NCI-H345 (cell line): ENCODE data around the gene IL6R.
"Not testable (repeated sequence)": the region's sequence is repeated elsewhere in the genome, so short reads cannot be mapped to it uniquely, and the experiment has no call there.

ENCODE experiments used
- DNase-seq: peaks from one replicate; lab custom pipeline; 2025; lab: John Stamatoyannopoulos, UW

Gene IL6R

DNA sequence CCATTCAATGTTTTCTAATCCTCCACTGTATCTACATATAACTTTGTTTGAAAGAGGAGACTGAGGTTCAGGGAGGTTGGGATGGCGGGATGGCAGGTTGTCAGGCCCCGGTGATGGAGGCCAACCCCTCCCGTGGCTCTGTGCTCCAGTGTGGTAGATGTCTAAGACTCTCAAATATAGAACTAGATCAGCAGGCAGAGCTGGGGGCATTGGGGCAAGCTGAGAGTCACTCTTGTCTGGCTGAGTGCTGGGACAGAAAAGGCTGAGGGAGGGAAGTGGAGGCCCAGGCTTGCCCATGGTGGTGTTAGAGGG lies 1.7 kb downstream of the IL6R start:
- DNase-seq = no peak

DNA sequence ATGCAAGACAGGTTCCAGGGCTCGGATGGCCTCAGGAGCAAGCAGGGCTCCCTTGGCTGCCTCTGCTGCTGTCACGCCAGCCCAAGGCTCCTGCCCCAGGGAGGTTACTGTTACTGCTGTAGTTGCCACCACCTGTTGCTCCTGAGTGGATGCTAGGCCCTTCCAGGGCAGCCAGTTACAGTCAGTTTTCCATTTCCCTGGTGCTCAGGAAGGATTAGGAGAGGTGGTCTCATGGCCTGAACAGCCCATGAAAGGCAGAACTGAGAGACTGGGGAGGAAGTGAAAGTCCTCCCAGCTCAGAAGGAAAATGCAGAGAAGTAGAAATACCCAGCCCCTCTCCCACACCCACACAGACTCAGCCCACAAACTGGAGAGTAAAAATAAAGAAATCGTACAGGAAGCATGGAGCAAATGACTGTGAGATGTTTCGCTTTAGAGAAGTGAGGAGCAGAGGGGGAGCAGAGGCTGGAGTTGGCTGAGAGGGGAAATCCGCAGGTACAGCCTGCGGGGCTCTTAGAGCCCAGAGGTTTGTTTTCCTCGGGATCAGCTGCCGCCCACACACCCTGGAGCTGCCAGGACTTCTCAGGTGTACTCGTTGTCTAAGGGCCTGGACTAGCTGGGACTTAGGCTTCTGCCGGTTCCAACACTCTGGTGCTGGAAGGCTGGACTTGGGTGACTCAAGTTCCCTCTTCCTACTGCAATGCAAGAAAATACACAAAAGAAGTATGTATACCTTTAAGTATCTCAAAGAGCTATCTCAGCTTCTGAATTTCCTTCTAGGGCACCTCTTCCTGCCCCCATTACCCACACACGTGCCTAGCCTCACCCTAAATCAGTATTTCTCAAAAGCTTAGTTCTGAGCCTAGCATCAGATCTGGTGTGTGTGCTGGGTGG lies 2.3 kb downstream of the IL6R start:
- DNase-seq = no peak

DNA sequence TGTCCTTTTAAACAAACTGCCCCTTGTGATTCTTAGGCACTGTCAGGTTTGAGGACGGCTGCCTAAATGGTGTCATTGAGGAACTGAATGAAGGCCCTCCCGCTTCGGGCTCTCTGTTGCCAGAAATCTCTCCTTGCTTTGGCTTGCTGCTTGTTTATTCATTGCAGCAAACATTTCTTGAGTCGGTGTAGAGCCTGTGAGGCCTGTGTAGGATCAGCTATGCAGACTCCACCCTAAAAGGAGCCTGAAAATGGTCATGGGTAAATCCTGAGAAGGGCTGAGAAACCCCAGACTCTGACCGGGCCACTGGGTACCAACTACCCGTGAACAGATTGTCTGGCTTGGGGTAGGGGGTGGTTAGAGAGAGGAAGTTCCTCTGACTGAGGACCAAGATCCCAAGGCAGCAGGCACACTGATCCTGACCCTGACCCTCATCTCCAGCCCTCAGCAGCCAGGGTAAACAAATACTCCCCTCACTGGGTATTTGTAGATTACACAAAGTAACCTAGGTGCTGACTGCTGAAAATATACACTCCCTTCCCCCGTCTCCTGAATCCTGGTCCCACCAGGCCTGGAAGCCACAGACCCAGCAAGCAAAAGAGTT lies 3.1 kb downstream of the IL6R start:
- no peak for DNase-seq

DNA sequence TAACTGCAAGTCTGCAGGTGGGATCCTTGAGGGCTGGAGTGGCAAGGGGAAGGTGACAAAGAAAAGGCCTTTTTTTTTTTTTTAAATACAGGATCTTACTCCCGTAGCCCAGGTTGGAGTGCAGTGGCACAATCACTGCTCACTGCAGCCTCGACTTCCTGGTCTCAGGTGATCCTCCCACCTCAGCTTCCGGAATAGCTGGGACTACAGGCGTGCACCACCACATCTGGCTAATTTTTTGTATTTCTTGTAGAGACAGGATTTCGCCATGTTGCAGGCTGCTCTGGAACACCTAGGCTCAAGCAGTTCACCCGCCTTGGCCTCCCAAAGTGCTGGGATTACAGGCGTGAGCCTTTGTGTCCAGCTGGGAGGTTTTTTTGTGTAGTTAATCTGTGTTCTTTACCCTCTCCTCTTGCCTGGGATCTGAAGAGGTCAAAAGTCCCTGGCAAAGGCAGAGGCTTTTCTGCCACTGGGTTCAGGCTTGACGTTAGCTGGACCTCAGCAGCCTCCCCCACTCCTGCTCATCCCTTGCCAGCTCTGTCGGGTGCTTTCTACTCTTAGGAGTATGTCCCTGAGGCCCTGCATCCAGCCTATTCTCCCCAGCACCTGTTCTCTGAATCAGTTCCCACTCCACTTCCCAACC lies 5.2 kb downstream of the IL6R start:
- DNase-seq = no peak

DNA sequence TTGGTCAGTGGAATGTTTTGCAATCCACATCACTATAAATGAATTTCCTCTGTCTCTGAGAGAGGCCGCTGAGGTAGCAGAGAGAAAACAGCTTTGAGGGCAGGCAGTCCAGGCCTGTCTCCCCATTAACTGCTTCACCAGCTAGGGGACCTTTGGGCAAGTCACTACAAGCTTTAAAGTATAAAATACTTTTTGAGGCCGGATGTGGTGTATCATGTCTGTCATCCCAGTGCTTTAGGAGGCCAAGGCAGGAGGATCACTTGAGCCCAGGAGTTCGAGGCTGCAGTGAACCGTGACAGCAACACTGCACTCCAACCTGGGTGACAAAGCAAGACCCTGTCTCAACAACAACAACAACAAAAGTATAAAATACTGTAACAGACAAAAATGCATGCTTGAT lies 6.4 kb downstream of the IL6R start:
- DNase-seq = no peak

DNA sequence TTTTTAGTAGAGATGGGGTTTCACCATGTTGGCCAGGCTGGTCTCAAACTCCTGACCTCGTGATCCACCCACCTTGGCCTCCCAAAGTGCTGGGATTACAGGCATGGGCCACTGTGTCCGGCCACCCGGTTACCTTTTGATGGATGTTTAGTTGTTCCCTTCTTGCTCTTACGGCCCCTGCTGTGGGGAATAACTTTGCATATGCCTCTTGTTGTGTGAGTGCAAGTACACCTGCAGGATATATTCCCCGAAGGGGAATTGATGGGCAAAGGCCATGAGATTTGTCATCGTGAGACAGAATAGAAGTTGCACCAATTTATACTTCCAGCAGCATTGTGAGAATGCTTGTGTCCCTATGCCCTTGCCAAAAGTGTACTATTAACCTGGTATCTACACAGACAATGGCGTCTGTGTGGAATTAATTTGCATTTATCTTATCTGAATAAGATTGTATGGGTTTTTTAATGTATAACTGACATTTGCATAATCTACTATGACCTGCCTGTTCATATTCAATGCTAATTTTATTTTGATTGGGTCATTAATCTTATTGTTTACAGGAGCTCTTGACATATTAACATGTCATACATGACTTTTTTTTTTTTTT lies 8.1 kb downstream of the IL6R start:
- no peak for DNase-seq

DNA sequence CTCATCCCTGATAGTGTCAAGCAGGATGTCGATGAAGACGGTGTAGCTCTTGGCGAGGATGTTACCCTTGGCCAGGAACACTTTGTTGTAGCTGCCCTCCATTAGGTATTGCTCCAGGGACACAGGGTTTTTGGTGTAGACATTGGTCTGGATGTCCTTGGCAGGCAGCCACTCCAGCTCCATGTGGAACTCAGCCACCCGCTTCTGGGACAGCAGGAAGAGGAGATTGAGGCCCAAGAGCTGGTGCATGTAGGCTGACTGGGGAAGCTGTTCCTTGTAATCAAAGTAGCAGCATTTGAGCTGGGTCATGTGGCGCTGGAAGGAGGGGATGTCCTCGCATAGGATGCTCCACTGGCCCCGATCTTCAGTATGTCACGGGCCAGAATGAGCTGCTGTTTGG lies 9.5 kb downstream of the IL6R start:
- no peak for DNase-seq

DNA sequence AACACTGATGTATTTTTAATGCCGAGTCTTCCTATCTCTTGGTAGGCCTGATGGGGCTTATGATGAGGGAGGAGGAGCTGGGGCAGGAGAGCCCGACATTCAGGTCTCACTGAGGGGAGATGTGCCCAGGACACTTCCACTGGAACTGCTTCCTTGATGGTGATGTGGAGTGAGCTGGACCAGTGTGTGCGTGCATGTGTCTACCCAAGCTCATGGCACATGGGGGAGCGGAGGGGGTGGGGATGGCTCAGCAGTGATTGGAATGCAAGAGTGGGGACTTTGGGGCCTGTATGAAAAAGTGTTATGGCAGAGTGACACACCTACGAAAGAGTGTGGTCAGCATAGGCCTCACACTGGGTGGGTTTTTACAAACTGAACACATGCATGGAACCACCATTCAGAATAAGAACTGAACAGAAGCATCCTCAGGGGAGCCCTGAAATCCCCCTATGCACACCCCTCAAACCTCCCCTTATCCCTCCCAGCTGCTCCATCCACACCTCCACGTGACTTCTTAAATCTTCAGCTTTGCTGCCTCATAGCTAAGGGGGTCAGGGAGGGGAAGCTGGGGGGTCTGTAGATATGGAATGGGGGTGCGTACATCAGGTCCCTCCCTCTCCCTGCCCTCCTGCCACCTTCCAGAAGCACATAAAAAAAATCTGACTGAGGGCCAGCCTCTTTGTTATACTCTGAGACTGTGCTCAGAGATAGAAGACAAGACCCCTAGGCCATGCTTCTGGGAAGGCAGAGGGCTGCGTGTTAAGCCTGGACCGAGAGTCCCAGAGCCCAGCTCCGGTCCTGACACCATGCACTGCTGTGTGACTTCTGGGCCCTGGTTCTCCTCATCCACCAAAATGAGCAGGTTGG lies 11.6 kb downstream of the IL6R start:
- DNase-seq = no peak

DNA sequence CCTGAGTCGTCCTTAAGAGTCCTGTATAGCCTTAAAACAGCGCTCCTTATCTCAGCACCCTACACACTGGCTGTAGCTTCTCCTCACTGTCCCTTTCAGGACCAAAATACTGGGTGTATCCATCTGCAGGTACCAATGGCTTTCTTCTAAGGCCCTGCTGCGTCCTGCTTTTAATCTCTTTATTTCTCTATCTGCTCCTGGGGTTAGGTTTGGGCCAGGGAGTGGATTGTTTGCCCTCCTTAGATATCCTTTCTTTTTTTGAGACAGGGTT lies 12.1 kb downstream of the IL6R start:
- DNase-seq = no peak

DNA sequence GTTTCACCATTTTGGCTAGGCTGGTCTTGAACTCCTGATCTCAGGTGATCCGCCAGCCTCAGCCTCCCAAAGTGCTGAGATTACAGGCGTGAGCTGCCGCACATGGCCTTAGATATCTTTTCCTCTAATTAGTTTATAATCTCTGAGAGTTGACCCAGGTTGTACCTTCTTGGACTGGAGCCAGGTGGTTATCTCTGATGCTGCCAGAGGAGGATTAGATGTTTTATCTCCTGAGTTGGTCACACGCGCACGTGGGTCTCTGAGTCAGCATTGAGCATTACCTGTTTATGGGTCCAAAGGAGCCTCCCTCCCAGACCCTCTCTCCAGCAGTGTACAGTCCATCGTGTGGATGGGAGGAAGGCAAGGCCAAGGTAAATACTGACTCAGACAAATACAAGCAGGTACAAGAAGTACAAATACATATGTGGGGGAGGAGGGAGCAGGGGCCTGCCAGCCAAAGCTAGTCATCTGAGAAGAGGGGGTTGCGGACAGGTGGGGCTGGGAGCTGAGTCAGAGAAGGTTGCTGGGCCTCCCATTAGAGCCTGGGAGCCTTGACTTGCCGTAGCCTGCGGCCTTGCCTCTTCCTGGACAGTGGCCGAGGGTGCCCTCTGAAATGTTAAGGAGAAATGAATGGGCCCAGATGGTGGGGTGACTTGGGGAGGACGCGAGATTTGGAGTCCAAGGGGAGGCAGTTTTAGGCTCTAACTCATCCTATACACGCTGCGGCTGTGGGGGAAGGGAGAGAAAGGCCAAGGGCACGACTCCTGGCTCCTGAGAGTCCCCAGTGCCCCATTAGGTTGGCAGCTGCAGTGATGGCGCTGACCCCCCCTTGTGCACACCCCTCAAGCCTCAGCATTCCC lies 13.1 kb downstream of the IL6R start:
- no peak for DNase-seq

DNA sequence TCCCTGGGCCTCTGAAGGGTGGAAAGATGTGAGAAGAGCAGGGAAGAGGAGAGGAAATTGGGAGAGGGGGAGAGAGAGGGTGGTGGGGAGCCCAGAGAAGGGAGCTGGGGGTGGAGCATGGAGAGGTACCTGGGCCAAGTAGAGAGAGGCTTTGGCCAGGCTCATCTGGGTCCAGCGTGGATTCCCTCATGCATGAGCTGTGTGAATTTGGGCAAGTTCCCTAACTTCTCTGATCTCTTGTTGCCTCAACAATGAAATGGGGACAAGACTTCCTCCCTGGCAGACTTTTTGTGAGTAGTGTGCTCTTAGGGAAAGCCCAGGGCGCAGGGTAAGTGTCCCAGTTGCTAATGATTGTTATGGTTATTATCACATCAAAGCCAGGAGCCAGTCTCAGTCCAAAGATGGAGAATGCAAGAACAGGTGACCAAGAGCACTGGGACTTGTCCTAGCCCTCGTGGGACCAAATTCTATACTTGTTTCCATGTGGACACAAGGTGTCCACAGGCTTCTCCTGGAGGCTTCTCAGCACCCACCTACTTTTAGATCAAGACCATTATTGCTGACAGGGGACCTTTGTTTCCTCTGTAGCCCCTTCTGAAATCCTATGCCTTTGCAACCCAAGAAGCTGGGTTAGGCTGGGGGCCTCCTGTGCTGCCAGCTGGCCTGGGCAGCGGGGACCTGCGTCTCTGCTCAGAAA lies 13.9 kb downstream of the IL6R start:
- no peak for DNase-seq

DNA sequence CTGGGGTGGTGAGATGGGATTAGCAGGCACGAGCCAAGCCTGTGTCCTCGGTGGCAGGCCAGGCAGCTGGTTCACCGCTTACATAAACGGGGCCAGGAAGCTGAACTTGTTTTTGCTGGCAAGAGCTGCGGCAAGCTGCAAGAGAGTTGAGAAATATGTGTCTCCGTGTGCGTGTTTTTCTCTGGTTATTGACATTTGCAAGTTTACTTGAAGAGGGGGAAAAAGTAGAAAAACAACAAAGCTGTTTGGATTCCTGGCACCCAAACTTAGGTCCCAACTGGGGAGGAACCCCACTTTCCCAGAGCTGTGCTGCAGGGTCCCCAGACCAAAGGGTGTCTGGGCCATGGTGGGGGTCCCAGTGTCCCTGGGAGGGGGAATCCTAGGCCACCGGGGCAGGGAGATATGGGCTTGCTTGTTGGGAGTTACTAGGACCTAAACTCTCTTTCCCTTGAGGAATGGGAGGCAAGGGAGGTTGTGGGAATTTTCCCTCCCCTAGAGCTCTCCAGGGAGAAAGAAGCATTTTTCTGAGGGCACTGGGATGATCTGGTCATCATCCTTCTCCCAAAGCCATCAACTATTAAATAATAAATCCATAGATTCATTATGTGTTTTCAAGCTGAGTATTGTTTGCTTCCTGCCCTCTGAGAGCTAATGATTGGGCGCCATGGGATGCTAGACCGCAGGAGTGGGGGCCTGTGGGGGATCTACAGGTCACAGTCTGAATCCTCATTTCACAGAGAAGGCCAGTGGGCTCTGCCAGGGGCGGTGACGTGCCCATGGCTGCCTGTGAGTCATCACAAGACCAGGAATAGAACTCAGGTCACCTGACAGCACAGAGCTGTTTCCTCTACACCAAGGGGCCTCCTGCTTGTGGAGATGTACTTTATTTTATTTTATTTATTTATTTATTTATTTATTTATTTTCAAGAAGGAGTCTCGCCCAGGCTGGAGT lies 14.8 kb downstream of the IL6R start:
- no peak for DNase-seq

DNA sequence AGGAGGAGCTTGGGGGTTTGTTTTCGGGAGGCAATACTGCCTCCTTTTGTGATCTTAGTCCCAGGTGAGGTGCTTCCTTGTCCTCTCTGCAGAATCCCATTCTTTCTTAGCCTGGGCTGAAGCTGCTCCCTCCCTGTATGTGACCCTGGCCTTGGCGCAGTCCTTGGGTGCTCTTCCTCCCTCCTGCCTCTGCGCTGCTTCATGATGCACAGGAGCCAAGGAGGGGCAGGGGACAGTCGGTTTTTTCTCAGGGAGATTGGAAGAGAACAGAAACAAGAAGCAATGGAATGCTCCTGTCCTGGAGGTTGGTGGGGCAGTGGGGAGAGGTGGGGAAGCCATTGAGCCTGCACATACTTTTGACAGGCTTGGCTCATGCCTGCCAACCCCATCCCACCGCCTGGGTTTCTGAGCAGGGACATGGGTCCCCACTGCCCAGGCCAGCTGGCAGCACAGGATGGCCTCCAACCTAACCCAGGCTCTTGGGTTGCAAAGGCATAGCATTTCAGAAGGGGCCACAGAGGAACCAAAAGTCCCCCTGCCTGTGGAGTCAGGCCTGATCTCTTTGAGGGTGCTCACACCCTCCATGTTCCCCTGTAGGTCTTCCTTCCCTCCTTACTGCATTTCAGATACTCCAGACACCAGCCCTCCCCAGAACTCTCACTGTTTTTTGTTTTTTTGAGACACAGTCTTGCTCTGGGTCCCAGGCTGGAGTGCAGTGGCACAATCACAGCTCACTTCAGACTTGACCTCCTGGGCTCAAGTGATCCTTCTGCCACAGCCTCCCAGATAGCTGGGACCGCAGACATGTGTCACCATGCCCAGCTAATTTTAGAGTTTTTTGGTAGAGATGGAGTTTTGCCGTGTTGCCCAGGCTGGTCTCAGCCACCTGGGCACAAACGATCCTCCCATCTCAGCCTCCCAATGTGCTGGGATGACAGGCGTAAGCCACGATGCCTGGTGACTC lies 16.1 kb downstream of the IL6R start:
- no peak for DNase-seq

DNA sequence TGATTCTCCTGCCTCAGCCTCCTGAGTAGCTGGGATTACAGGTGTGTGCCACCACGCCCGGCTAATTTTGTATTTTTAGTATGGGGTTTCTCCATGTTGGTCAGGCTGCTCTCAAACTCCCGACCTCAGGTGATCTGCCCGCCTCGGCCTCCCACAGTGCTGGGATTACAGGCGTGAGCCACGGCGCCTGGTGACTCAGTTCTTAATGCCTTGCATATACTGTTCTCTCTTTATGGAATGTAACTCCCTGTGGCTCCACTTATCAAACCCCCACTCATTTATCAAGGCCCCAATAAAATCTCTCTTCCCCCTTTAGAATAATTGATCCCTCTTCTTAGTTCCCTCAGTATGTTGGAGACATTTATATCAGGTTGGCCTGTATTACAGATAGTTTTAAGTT lies 16.9 kb downstream of the IL6R start:
- not testable (repeated sequence) for DNase-seq

DNA sequence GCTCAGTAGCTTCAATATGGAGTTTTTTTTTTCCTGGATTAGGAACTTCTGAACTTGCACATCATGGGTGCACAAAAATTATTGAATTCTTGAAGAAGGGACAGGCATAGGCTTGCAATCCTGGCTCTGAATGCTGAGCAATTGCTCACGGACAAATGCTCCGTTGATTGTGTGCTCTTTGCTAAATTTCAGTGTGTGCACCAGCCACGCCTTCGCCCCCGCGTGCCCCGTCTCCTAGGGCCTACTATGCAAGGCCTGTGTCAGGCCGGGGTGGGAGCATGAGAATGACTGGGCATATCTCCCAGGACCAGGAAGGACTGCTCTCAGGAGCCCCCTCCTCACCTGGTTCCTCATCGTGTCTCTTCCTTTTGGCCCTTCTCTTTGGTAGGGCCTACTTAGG lies 17.4 kb downstream of the IL6R start:
- no peak for DNase-seq

DNA sequence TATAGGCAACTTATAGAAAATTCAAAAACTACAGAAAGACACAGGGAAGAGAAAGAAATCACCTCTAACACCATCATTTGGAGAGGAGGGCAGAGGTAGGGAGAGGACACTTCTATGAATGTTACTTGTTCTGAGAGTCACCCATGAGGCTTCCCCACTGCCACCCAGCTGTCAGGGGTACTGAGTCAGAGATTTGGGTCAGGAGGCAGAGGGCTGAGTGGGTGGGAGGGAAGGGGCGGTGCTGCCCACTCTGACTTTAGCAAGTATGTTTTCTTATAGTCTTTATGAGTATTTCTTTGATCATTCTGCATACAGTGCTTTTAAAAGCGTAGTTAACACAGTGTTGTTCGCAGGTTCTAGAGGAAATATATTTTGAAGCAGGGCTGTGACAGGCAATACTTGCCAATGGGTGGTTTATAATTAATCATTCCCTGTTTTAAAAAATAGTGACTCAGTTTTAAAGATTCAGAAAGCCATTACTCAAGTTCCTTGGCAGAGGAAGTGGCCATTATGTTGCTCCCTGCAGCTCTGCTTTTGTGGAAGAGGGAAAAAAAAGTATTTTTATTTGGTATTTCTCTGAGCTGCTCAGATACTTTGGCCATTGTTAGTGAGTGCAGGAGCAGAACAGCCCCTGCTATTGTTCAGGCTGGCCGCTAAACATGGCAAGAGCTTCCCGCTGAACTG lies 18.3 kb downstream of the IL6R start:
- DNase-seq = no peak

DNA sequence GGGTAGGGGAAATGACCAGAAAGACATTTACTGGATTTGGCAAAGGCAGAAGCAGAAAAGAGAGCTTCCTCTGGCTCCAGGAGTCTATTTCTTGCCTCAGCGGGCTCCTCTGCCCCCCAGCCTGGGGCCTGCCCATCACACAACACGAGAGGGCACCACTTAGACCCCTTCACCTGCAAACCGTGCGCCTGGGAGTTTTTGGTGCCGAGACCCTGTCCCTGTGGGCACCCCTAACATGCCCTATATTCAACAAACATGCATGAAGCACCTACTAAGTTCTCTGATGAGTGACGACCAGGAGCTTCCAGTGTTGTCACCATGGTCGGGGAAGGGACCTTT lies 18.8 kb downstream of the IL6R start:
- no peak for DNase-seq

DNA sequence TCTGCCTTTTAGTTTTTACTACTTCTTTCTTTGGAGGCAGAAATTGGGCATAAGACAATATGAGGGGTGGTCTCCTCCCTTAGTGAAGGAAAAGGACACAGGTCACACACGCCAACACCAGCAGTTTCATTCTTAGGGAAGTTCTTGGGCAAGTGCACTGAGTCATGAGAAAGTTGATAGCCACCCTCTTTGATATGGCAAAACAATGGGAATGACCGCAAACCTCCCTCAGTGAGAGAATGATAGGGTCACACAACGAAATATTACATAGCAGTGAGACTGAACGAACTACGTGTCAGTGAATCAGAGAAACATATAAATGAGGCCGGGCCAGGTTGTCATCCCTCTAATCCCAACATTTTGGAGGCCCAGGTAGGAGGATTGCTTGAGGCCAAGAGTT lies 20.0 kb downstream of the IL6R start:
- no peak for DNase-seq
